ENCODE data around the gene C2orf49. TPM values are rescaled to one million over a fixed set of nuclear protein-coding genes. Genes with fewer than 3 reads are reported as not detected.

The C2orf49 gene
- total RNA-seq, 2 experiments from 2014 or later, result 20.5 to 23.1 TPM

GRCh38 chr2:105397025-105397722 lies 59.8 kb downstream of the C2orf49 start:
- H3K36me3 Mint-ChIP-seq, result no peaks in the 10 kb centered on the region
- H3K4me3 Mint-ChIP-seq, result no peak overlapping the region
- DNase-seq (no peak), ATAC-seq (no peak)
- CTCF ChIA-PET, result interaction anchor here (1.5 to 2.8 kb wide), 2 partner anchors 8 to 125 kb away, joined by 4 to 10 read pairs; no protein-coding TSS in a partner anchor
- peaks cover 46% of the 10 kb centered on the region for H3K27me3 Mint-ChIP-seq
- no peak overlapping the region for H3K27ac Mint-ChIP-seq
- peaks cover 2% of the 10 kb centered on the region for H3K4me1 Mint-ChIP-seq
- no peaks in the 10 kb centered on the region for H3K9me3 Mint-ChIP-seq (ENCODE audit: low read depth)

DNA sequence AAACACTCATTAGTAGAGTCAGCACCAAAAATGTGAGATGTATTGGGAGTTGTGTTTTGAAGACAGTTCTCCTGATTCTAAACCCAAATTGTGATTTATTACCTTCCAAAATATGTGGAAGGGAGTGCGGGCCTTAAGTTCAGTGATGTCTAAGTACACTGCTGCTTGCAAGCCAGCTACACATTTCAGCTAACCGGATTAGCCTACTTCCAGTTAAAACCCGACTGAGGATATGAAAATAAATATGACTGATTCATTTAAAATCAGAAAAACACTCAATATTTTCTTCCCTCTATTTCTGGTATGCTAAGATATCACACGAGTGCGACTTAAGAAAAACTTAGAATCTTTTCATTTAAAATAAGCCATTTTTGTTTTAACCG lies 60.6 kb downstream of the C2orf49 start:
- ATAC-seq (no peak), DNase-seq (no peak)
- H3K9me3 Mint-ChIP-seq (ENCODE audit: low read depth), result no peaks in the 10 kb centered on the region
- no peaks in the 10 kb centered on the region for H3K36me3 Mint-ChIP-seq
- CTCF ChIA-PET, result interaction anchor here (0.9 to 2.8 kb wide), 6 partner anchors 9 to 146 kb away, joined by 3 to 10 read pairs (median 4); no protein-coding TSS in a partner anchor
- H3K4me1 Mint-ChIP-seq, result peaks cover 2% of the 10 kb centered on the region
- H3K27ac Mint-ChIP-seq, result no peak overlapping the region
- H3K4me3 Mint-ChIP-seq, result peak overlapping the region; percentile 70
- H3K27me3 Mint-ChIP-seq, result peaks cover 47% of the 10 kb centered on the region

GRCh38 chr2:105398336-105399206 lies 61.2 kb downstream of the C2orf49 start, which contains the start of gene FHL2:
Gene FHL2, minus strand, starts transcription at chr2:105399051. Its CDS starts 12,535 bp downstream, at chr2:105386516.
- H3K9me3 Mint-ChIP-seq (ENCODE audit: low read depth), result no peaks in the 10 kb centered on the region
- H3K4me1 Mint-ChIP-seq, result peaks cover 2% of the 10 kb centered on the region
- peaks cover 45% of the 10 kb centered on the region for H3K27me3 Mint-ChIP-seq
- DNase-seq, result peak; percentile 72
- ATAC-seq, result peak; percentile 100
- CTCF ChIA-PET, result interaction anchor here (0.9 to 2.8 kb wide), 7 partner anchors 10 to 146 kb away, joined by 3 to 10 read pairs (median 4); no protein-coding TSS in a partner anchor
- H3K36me3 Mint-ChIP-seq, result no peaks in the 10 kb centered on the region
- H3K4me3 Mint-ChIP-seq, result peak within 1 kb of the TSS; percentile 70
- peak within 1 kb of the TSS; percentile 44 for H3K27ac Mint-ChIP-seq

Other genes with a start within 250 kb of the C2orf49 start
- gene GPR45, start 95.8 kb upstream of the C2orf49 start, total RNA-seq, result not detected
- gene TGFBRAP1, start 7.8 kb upstream of the C2orf49 start, total RNA-seq, result 10 to 100 TPM; 19.4 to 22.2 TPM
- 1 to 10 TPM; 3.4 to 4.1 TPM for gene FHL2, start 61.5 kb downstream of the C2orf49 start, total RNA-seq